ENCODE data around the gene SEMA7A.

SEMA7A gene

GRCh38 chr15:74389241-74390048, 44.3 kb downstream of the SEMA7A start:
- in situ Hi-C loops (cut with MboI; ENCODE audit: low sequenced_read_pairs) = loop anchor here (5.0 kb wide), 1 partner anchor 38 kb away; no protein-coding TSS in a partner anchor

GRCh38 chr15:74388363-74388951, 45.3 kb downstream of the SEMA7A start:
- in situ Hi-C loops (cut with MboI; ENCODE audit: low sequenced_read_pairs) = loop anchor here (5.0 kb wide), 1 partner anchor 39 kb away; no protein-coding TSS in a partner anchor

- in situ Hi-C loops (cut with MboI; ENCODE audit: low sequenced_read_pairs) = loop anchor here (5.0 kb wide), 1 partner anchor 40 kb away; no protein-coding TSS in a partner anchor
Measured at GRCh38 chr15:74387621-74388362, 46.0 kb downstream of the SEMA7A start.

- in situ Hi-C loops (cut with MboI; ENCODE audit: low sequenced_read_pairs) = loop anchor here (5.0 kb wide), 1 partner anchor 40 kb away; no protein-coding TSS in a partner anchor
Measured at GRCh38 chr15:74387141-74387541, 46.6 kb downstream of the SEMA7A start.

DNA sequence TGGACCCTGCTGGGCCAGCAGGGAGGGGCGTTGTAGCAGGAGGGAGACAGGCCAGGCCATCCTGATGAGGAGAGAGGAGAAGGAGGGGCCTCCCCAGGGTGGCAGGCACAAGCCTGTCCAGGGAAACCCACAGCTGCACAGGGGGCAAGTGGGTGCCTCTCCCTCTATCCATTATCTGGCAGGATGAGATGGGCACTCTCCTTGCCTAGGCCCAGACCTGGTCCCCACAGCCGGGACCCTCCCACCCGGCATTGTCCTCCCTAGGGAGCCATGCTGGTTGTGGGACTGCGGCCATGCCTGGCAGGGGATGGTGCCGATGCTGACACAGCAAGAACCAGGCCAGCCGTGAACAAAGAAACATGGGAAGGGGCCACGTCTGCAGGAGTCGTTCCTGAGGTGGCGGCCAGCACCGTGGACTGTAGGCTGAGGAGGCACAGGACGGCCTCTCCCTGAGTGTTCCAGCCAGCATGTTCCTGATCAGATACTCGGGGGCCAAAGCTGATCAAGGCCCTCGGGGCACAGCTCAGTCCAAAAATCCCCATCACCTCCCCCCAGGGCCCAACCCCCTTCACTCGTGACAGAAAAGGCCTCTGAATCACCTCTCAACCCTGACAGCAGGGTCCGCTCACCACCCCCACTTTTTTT, 47.1 kb downstream of the SEMA7A start:
- in situ Hi-C loops (cut with MboI; ENCODE audit: low sequenced_read_pairs) = loop anchor here (5.0 kb wide), 1 partner anchor 41 kb away; no protein-coding TSS in a partner anchor

DNA sequence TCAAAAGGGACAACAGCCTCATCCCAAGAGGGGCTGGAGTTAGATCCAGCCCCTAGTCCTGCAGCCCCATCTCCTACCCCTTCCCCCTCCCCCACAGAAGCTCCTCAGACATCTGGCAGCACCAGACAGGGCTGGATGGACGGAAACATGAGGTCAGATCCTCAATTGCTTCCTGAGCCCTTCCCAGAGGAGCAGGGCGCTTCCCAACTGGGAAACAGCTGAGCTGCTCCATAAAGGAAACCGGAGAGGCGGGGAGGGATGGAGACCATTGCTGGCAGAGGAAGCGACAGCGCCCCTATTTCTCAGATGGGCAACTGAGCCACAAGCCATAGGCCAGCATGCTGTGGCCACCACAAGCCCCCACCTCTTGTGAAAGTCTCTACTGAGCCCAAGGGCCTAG, 48.0 kb downstream of the SEMA7A start:
- in situ Hi-C loops (cut with MboI; ENCODE audit: low sequenced_read_pairs) = loop anchor here (5.0 kb wide), 1 partner anchor 42 kb away; no protein-coding TSS in a partner anchor

GRCh38 chr15:74384881-74385643, 48.7 kb downstream of the SEMA7A start:
- in situ Hi-C loops (cut with MboI; ENCODE audit: low sequenced_read_pairs) = loop anchor here (5.0 kb wide), 1 partner anchor 42 kb away; no protein-coding TSS in a partner anchor

DNA sequence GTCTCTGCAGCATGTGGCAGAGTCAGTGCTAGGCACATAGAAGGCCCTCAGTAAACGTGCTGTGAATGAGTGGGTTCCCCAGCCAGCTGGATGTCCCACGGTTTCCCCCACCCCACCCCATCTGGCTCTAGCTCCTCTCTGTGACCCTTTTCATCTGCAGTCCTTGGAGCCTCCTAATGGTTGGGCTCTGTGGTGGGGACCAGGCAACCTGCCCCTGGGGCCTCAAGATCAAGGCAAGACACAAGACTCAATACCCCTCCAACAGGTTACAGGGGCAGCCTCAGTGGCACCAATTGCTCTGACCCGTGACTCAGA, 49.2 kb downstream of the SEMA7A start:
- in situ Hi-C loops (cut with MboI; ENCODE audit: low sequenced_read_pairs) = no loop called here

DNA sequence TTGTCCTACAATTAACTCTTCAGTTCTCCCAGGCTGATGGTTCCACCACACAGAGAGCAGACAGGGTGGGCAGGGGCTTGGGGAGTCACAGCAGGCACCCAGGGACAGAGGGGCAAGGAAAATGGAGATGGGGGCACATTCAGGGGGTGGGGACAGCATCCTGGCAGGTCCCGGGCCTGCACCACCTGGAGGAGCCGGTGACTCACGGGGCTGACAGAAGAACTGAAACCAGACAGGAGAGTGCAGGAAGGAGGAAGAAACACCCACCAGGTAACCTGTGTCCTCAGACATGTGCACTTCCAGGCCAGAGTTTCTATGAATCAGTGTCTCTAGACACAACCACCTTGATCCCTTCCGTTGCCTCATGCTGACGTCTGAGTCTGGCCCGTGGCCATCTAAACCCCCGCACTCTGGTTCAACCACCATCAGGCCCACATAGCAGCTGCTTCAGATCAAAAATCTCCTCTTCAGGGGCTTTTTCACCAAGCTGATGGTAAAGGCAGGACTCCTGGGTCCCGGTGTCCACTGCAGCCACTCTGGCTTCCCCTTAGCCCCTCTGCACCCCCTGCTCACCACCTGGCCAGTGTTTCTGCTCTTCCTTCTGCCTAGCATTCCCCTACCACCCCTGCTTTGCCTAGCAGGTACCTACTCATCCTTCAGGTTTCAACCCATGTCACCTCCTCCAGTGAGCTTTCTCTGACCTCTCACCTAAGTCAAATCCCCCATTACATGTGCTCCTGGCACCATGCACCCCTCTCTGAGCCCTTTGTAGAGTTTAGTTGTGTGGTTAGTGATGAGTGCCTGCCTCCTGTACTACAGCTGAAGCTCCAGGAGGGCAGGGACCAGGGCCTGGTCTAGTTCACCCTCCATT, 49.8 kb downstream of the SEMA7A start:
- in situ Hi-C loops (cut with MboI; ENCODE audit: low sequenced_read_pairs) = no loop called here

DNA sequence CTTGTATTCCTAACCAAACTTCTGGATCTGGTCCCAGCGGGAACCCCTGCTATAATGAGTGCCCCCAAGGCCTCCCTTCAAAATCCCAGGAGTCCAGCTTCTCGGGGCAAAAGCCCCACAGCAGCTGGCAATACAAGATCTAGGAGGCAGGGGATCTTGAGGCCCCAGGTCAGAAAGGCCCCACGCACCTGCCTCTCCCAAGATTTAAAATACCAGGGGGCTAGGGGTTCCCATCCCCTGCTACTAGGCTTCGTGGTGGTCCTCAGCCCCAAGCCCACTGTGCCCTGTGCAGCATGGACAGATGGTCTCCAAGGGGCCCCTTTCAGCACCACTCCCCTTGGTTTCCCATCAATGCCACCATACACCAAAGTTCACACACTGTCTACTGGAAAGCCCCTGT, 50.5 kb downstream of the SEMA7A start:
- in situ Hi-C loops (cut with MboI; ENCODE audit: low sequenced_read_pairs) = no loop called here

DNA sequence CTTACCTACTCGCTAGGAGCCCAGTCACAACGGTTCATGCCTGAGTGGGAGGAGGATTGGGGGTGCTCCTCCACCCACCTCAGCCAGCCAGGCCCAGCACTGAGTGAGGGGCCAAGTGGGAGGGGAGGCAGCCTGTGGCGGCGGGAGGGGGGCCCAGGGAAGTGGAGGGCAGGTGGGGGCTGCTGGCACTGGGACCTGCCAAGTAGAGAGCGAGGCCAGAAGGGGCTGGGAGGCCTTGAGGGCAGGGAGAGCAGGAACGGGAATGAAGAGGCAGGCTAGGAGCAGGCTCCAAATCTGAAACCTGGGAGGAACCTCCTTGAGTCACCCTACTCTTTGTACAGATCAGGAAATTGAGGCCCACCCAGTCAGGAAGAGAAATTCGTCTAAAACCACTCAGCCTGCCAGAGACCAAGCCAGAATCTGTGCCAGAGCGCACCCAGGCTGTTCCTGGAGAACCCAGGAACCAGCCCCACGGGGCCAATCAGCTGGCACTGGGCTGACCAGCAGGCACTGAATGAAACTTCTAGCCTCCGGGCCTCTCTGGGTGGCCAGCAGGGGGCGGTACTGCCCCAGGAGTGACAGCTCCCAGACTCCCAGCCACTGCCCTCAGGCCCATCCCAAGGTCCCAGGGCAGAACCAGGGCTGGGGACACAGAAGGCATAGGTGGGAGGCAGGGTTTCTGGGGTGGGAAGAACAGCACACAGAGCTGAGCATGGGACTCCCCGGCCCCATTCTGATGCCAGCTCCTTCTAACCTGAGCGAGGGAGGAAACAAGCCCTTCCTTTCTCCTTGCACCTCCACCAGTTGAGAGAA, 51.5 kb downstream of the SEMA7A start:
- in situ Hi-C loops (cut with MboI; ENCODE audit: low sequenced_read_pairs) = no loop called here

- in situ Hi-C loops (cut with MboI; ENCODE audit: low sequenced_read_pairs) = no loop called here
Measured at GRCh38 chr15:74381481-74381880, 52.3 kb downstream of the SEMA7A start.

GRCh38 chr15:74381190-74381453, 52.6 kb downstream of the SEMA7A start:
- in situ Hi-C loops (cut with MboI; ENCODE audit: low sequenced_read_pairs) = no loop called here

DNA sequence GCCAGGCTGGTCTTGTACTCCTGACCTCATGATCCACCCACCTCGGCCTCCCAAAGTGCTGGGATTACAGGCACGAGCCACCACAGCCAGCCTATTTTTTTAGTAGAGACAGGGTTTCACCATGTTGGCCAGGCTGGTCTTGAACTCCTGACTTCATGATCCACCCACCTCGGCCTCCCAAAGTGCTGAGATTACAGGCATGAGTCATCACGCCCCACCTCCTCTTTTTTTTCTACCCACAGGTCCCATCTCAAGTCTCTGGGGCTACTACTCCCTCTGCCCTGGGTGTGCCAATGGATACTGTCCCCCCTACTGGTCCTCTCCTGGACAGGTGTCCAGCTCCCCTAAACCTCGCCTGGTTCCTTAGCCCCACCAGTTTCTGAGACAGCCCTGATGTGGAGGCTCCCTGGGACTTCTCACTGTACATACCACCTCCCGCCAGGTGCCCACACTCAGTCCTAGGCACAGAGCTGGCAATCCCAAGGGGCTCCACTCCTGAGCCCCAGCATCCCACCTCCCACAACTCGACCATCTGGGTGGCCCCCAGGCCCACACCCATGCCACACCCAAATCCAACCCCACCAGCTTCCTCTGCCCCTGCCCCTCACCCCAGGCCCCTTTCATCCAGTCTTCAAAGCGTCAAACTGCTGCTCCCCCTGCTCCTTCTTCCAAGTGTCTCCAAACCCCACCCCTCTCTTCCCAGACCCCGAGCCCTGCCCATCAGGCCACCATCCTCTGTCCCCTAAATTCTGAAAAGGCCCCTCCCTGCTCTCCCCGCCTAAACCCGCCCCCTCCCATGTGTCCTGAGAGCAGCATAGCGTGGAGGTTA, 53.2 kb downstream of the SEMA7A start:
- in situ Hi-C loops (cut with MboI; ENCODE audit: low sequenced_read_pairs) = no loop called here

DNA sequence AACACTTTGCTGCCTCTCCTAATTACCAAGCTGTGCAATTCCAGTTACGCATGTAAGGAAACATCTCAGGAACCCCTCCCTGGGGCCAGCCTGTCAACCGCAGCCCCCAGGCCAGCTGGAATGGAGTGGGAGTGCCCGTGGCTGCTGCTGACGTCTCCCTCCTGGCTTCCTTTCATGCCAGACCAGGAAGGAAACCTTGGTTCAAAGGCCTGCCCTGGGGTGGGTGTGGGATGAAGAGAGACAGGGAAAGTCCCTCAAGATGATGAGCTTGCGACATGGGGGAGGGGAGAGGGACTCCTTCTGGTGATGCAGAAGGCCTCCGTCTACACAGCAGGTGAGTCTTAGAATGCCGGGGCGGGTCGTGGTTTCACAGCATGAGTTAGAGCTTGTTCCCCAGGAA, 54.9 kb downstream of the SEMA7A start:
- in situ Hi-C loops (cut with MboI; ENCODE audit: low sequenced_read_pairs) = loop anchor here (10.0 kb wide), 1 partner anchor 396 kb away; no protein-coding TSS in a partner anchor

- in situ Hi-C loops (cut with MboI; ENCODE audit: low sequenced_read_pairs) = loop anchor here (10.0 kb wide), 1 partner anchor 397 kb away; no protein-coding TSS in a partner anchor
Measured at GRCh38 chr15:74377831-74378766, 55.7 kb downstream of the SEMA7A start.
